ENCODE data around the gene APELA.

The APELA gene

GRCh38 chr4:164902608-164903007, 25.6 kb downstream of the APELA start:
- Histone ChIP-seq H3K4me3 (ENCODE audit: low read depth, low read length, poor library complexity, severe bottlenecking) (no peak overlapping the region), H3K79me2 (ENCODE audit: insufficient read depth, low read length) (no peaks in the 10 kb centered on the region), H3K4me1 (ENCODE audit: insufficient read depth, low read length, severe bottlenecking) (no peaks in the 10 kb centered on the region), H3K4me2 (ENCODE audit: low read length) (no peak overlapping the region), H3K9me2 (ENCODE audit: low read depth, low read length) (no peaks in the 10 kb centered on the region), H3F3A (ENCODE audit: insufficient read depth, low read length) (no peaks in the 10 kb centered on the region), H3K9ac (ENCODE audit: low read length) (no peak overlapping the region), H3K36me3 (ENCODE audit: insufficient read depth, low read length) (no peaks in the 10 kb centered on the region), H2AFZ (ENCODE audit: low read length) (no peak overlapping the region), H4K20me1 (ENCODE audit: insufficient read depth, low read length) (no peaks in the 10 kb centered on the region), H3K27ac (ENCODE audit: low read depth, low read length, poor library complexity, severe bottlenecking) (no peak overlapping the region), H3K9me3 (ENCODE audit: low read length) (no peaks in the 10 kb centered on the region), H3K27me3 (ENCODE audit: insufficient read depth, low read length) (no peaks in the 10 kb centered on the region)
- no peak for TF ChIP-seq EZH2 (IDR thresholded peaks at IDR 0.05; ENCODE audit: borderline replicate concordance, low read length)
- TF ChIP-seq, protein P1, sequence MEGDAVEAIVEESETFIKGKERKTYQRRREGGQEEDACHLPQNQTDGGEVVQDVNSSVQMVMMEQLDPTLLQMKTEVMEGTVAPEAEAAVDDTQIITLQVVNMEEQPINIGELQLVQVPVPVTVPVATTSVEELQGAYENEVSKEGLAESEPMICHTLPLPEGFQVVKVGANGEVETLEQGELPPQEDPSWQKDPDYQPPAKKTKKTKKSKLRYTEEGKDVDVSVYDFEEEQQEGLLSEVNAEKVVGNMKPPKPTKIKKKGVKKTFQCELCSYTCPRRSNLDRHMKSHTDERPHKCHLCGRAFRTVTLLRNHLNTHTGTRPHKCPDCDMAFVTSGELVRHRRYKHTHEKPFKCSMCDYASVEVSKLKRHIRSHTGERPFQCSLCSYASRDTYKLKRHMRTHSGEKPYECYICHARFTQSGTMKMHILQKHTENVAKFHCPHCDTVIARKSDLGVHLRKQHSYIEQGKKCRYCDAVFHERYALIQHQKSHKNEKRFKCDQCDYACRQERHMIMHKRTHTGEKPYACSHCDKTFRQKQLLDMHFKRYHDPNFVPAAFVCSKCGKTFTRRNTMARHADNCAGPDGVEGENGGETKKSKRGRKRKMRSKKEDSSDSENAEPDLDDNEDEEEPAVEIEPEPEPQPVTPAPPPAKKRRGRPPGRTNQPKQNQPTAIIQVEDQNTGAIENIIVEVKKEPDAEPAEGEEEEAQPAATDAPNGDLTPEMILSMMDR (IDR thresholded peaks at IDR 0.05; ENCODE audit: low read length): no peak

DNA sequence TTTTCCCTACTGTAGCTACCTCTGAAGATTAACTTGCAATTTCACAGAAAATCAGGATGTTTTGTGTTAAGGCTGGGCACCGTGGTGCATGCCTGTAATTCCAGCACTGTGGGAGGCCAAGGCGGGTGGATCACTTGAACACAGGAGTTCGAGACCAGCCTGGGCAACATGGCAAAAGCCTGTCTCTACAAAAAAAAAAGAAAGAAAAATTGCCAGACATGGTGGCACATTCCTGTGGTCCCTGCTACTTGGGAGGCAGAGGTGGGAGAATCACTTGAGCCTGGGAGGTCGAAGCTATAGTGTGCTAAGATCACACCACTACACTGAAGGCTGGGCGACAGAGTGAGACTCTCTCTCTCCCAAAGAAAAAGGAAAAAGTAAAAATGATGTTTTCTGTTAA, 27.4 kb downstream of the APELA start:
- Histone ChIP-seq H3K4me3 (ENCODE audit: low read depth, low read length, poor library complexity, severe bottlenecking) (no peak overlapping the region), H3K4me1 (ENCODE audit: insufficient read depth, low read length, severe bottlenecking) (no peaks in the 10 kb centered on the region), H3K36me3 (ENCODE audit: insufficient read depth, low read length) (no peaks in the 10 kb centered on the region)

DNA sequence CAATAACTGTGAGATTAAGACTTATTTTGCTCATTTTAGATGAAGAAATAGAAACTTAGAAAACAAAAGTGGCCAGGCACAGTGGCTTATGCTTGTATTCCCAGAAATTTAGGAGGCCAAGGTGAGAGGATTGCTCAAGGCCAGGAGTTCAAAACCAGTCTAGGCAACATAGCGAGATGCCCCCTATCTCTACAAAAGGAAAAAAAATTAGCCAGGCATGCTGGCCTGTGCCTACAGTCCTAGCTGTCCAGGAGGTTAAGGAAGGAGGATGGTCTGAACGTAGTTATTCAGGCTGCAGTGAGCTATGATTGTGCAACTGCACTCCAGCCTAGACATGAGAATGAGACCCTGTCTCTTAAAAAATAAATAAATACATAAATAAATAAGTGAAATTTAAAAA, 28.0 kb downstream of the APELA start:
- no peaks in the 10 kb centered on the region for H3K4me1 ChIP-seq (ENCODE audit: insufficient read depth, low read length, severe bottlenecking)
- H3K9ac ChIP-seq (ENCODE audit: low read length): no peak overlapping the region
- H3K79me2 ChIP-seq (ENCODE audit: insufficient read depth, low read length): no peaks in the 10 kb centered on the region
- no peaks in the 10 kb centered on the region for H3K27me3 ChIP-seq (ENCODE audit: insufficient read depth, low read length)
- no peak overlapping the region for H2AFZ ChIP-seq (ENCODE audit: low read length)
- H3K9me2 ChIP-seq (ENCODE audit: low read depth, low read length): no peaks in the 10 kb centered on the region
- H3K27ac ChIP-seq (ENCODE audit: low read depth, low read length, poor library complexity, severe bottlenecking): no peak overlapping the region
- no peak overlapping the region for H3K4me2 ChIP-seq (ENCODE audit: low read length)
- H3K9me3 ChIP-seq (ENCODE audit: low read length): no peaks in the 10 kb centered on the region
- TF ChIP-seq, protein P1 (IDR thresholded peaks at IDR 0.05; ENCODE audit: low read length): no peak
- TF ChIP-seq EZH2 (IDR thresholded peaks at IDR 0.05; ENCODE audit: borderline replicate concordance, low read length): no peak
- H3F3A ChIP-seq (ENCODE audit: insufficient read depth, low read length): no peaks in the 10 kb centered on the region
- no peak overlapping the region for H3K4me3 ChIP-seq (ENCODE audit: low read depth, low read length, poor library complexity, severe bottlenecking)
- no peaks in the 10 kb centered on the region for H4K20me1 ChIP-seq (ENCODE audit: insufficient read depth, low read length)
- H3K36me3 ChIP-seq (ENCODE audit: insufficient read depth, low read length): no peaks in the 10 kb centered on the region

More for the DNA sequence above, 27.4 kb downstream of the APELA start:
- H3K9ac ChIP-seq (ENCODE audit: low read length): no peak overlapping the region
- no peaks in the 10 kb centered on the region for H4K20me1 ChIP-seq (ENCODE audit: insufficient read depth, low read length)
- H3K27ac ChIP-seq (ENCODE audit: low read depth, low read length, poor library complexity, severe bottlenecking): no peak overlapping the region
- no peaks in the 10 kb centered on the region for H3F3A ChIP-seq (ENCODE audit: insufficient read depth, low read length)
- no peaks in the 10 kb centered on the region for H3K9me2 ChIP-seq (ENCODE audit: low read depth, low read length)
- TF ChIP-seq, protein P1 (IDR thresholded peaks at IDR 0.05; ENCODE audit: low read length): no peak
- TF ChIP-seq EZH2 (IDR thresholded peaks at IDR 0.05; ENCODE audit: borderline replicate concordance, low read length): no peak
- no peak overlapping the region for H2AFZ ChIP-seq (ENCODE audit: low read length)
- no peaks in the 10 kb centered on the region for H3K27me3 ChIP-seq (ENCODE audit: insufficient read depth, low read length)
- no peak overlapping the region for H3K4me2 ChIP-seq (ENCODE audit: low read length)
- no peaks in the 10 kb centered on the region for H3K9me3 ChIP-seq (ENCODE audit: low read length)
- H3K79me2 ChIP-seq (ENCODE audit: insufficient read depth, low read length): no peaks in the 10 kb centered on the region

Measured in OCI-LY1 (cell line).